Neural crest cell (in vitro differentiated cells): ENCODE results near the gene NUDT6. TPM values are rescaled to one million over a fixed set of nuclear protein-coding genes. Genes with fewer than 3 reads are reported as not detected.
A peak's percentile ranks its signal among the peaks of the same experiment; 100 is the strongest.

Experiments
- DNase-seq: peaks from one replicate; pipeline ENCODE4 v3.0.0; 2021; ENCODE audit warnings: low read depth, mixed read lengths, low spot score
- H3K27ac Mint-ChIP-seq: one replicate; pipeline ENCODE4 v1.8.0; 2021; ENCODE audit warnings: mild to moderate bottlenecking, mixed read lengths; ENCODE audit not compliant: unreplicated experiment
- H3K27me3 Mint-ChIP-seq: 2 replicates; pipeline ENCODE4 v1.8.0; 2021; ENCODE audit warnings: low read depth, mild to moderate bottlenecking, mixed read lengths
- H3K36me3 Mint-ChIP-seq: 2 replicates; pipeline ENCODE4 v1.8.0; 2021; ENCODE audit warnings: low read depth, mild to moderate bottlenecking, mixed read lengths
- H3K4me1 Mint-ChIP-seq: 2 replicates; pipeline ENCODE4 v1.8.0; 2021; ENCODE audit warnings: mixed read lengths
- H3K4me3 Mint-ChIP-seq: one replicate; pipeline ENCODE4 v1.8.0; 2021; ENCODE audit warnings: mild to moderate bottlenecking, mixed read lengths
- H3K9me3 Mint-ChIP-seq: 2 replicates; pipeline ENCODE4 v1.8.0; 2021; ENCODE audit warnings: mixed read lengths
- CTCF ChIP-seq: fragments of 200-600 bp; sonication (generic); conservative IDR thresholded peaks from 2 replicates; pipeline ENCODE4 v1.5.0; 2021; ENCODE audit warnings: antibody characterized with exemption, mild to moderate bottlenecking
- total RNA-seq: library from RNA; stranded (reverse); gene quantifications from 2 replicates; pipeline ENCODE4 v1.2.1, GENCODE V29; 2021

The NUDT6 gene
- total RNA-seq, 1 donor from 2014 or later: 10.2 TPM

DNA sequence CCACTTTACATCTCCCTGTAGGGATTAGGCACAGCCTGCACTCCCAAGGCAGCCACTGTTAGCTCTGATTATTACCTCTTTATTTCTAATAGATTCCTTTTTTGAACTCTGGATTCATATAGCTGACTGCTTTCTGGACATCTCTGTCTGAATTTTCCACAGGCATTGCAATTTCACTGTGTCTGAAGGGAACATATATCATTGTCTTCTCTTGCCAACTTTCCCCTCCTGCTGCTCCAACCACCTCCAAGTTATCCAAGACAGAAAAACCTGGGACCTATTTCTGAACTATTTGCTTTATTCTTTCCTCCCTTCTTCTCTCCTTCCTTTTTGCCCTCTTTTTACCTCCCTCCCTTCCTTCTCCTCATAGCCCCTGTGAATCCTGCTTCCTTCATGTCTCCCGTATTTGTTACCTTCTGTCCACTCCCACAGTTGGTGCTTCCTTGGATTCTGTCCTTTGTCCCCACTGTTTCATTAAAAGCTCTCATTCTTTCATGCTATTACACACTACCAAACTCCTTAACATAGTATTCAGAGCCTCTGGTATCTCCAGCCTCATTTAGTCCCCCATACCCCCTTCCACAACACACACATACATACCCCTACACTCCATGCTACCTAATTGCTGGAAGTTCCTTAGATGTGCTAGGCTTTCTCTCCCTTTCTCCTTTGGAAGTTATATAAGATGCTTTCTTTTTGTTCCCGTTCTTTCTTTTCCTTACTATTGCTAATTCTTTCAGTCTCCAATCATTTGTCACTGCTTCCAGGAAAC, 61.0 kb downstream of the NUDT6 start:
- peak overlapping the region; percentile 7 for H3K27ac Mint-ChIP-seq
- H3K9me3 Mint-ChIP-seq: no peaks in the 10 kb centered on the region
- DNase-seq: no peak
- TF ChIP-seq CTCF: no peak
- no peaks in the 10 kb centered on the region for H3K36me3 Mint-ChIP-seq
- H3K4me3 Mint-ChIP-seq: no peak overlapping the region
- H3K27me3 Mint-ChIP-seq: no peaks in the 10 kb centered on the region
- peaks cover 12% of the 10 kb centered on the region for H3K4me1 Mint-ChIP-seq

DNA sequence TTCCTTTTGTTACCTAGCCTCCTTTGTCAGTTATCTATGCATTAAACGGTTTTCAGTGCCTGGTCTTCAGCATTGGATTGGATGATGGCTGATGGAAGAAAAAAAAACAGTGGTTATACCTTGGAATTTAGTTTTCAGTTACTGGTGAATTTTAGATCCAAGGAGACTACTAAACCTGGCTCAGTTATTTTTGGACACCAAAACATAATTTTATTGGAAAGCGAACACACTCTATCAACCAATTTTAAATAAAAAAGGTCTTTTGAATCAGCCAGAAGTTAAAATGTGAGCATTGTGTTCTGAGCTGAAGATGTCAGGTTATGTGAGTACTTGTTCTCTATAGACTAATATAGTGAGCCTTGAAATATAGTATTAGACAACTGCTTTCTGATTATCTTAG, 63.7 kb downstream of the NUDT6 start:
- DNase-seq: no peak
- Mint-ChIP-seq H3K4me1 (peaks cover 23% of the 10 kb centered on the region), H3K4me3 (no peak overlapping the region), H3K36me3 (no peaks in the 10 kb centered on the region), H3K9me3 (no peaks in the 10 kb centered on the region), H3K27me3 (no peaks in the 10 kb centered on the region), H3K27ac (no peak overlapping the region)
- no peak for TF ChIP-seq CTCF

DNA sequence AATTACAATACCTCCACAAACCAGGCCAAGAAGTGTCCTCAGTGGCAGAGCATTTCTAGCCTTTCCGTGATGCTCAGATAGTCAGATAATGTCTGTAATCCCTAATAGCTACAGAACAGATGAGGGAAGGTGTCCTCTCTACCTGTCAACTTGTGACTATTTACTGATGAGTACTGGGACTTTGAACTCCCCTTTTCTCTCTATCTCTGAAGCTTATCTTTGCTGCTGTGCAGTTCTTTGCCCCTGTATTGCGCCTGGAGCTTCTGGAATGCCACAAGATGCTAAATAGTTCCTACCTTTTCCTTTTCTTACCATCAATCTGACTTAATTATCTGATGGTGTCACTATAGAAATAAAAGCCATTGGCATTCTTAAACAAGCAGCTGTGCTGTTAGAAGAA, 65.2 kb downstream of the NUDT6 start:
- Mint-ChIP-seq H3K4me1 (peaks cover 27% of the 10 kb centered on the region), H3K9me3 (no peaks in the 10 kb centered on the region), H3K4me3 (no peak overlapping the region), H3K36me3 (no peaks in the 10 kb centered on the region), H3K27ac (no peak overlapping the region), H3K27me3 (no peaks in the 10 kb centered on the region)
- TF ChIP-seq CTCF: no peak
- no peak for DNase-seq

GRCh38 chr4:122855353-122855890, 67.0 kb downstream of the NUDT6 start:
- H3K4me3 Mint-ChIP-seq: no peak overlapping the region
- no peaks in the 10 kb centered on the region for H3K27me3 Mint-ChIP-seq
- no peak for DNase-seq
- no peak overlapping the region for H3K27ac Mint-ChIP-seq
- H3K36me3 Mint-ChIP-seq: no peaks in the 10 kb centered on the region
- H3K4me1 Mint-ChIP-seq: peaks cover 15% of the 10 kb centered on the region
- H3K9me3 Mint-ChIP-seq: no peaks in the 10 kb centered on the region
- TF ChIP-seq CTCF: no peak

DNA sequence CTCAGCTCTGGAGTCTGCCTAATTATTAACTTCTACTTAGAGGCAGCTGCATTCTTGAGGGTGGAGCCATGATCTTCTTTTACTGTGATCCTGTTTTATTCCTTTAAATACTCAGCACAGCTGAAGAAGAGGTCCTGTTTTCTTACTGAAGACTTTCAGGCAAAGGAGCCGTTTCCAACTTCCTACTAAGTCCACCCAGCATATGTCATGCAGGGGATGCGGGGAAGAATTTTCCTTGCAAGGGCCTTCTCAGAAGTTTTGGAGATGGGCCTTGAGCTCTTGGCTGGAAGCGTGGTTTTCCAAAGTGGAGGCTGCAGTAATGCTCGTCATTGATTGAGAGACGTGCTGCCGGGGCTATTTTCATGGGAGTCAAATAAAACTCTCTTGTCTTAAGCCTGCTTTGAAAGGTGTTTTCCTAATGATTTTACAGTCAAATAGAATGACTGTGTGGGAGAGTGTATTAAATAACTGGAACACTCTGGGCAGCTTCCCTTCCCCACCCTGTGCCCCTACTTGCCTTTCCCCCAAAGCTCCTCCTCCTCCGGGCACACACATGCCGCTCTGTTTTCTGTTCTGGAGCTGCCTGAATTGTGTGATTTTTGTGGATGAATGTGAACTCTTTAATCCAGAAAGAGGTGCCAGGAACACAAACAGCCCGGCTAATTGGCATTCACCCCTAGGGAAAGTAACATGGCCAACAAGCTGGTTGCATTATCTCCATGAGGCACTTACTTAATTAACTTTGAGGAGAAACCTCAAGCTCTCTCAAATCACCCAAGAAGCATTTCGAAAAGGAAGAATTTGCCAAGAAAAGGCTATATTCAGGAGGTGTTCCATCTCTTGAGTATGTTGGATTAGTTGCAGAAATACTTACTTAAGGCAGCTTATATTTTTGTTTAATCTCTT, 67.7 kb downstream of the NUDT6 start:
- Mint-ChIP-seq H3K27ac (no peak overlapping the region), H3K36me3 (no peaks in the 10 kb centered on the region), H3K27me3 (no peaks in the 10 kb centered on the region), H3K4me3 (no peak overlapping the region), H3K9me3 (no peaks in the 10 kb centered on the region), H3K4me1 (peaks cover 15% of the 10 kb centered on the region)
- DNase-seq: no peak
- TF ChIP-seq CTCF: no peak
